ENCODE results near the gene TESK2.

DNA sequence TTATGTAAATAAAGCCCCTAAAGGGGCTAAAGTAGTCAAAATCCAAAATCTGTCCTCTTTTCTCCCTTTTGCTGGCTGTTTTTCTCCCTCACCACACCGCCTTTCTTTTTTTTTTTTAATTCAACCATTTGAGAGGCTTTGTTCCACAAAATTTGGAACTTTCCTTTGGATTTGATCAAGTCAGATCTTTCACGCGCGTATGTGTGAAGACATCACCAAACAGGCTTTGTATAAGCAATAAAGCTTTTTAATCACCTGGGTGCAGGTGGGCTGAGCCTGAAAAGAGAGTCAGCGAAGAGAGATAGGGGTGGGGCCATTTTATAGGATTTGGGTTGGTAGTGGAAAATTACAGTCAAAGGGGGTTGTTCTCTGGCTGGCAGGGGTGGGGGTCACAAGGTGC, 169.5 kb downstream of the TESK2 start:
- TF ChIP-seq EZH2 (IDR thresholded peaks at IDR 0.05; ENCODE audit: borderline replicate concordance, low read depth, low read length, severe bottlenecking), result no peak
- TF ChIP-seq, protein P1, sequence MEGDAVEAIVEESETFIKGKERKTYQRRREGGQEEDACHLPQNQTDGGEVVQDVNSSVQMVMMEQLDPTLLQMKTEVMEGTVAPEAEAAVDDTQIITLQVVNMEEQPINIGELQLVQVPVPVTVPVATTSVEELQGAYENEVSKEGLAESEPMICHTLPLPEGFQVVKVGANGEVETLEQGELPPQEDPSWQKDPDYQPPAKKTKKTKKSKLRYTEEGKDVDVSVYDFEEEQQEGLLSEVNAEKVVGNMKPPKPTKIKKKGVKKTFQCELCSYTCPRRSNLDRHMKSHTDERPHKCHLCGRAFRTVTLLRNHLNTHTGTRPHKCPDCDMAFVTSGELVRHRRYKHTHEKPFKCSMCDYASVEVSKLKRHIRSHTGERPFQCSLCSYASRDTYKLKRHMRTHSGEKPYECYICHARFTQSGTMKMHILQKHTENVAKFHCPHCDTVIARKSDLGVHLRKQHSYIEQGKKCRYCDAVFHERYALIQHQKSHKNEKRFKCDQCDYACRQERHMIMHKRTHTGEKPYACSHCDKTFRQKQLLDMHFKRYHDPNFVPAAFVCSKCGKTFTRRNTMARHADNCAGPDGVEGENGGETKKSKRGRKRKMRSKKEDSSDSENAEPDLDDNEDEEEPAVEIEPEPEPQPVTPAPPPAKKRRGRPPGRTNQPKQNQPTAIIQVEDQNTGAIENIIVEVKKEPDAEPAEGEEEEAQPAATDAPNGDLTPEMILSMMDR (IDR thresholded peaks at IDR 0.05; ENCODE audit: borderline replicate concordance, extremely low read depth, low read length, poor library complexity, severe bottlenecking), result no peak
